Progenitor cell of endocrine pancreas (in vitro differentiated cells): ENCODE measurements around the gene CD52. TPM values are rescaled to one million over a fixed set of nuclear protein-coding genes. Genes with fewer than 3 reads are reported as not detected.

ENCODE experiments used
- DNase-seq: peaks from one replicate; pipeline ENCODE4 v3.0.0; 2021; ENCODE audit warnings: low spot score; ENCODE audit not compliant: unreplicated experiment
- H3K27ac Mint-ChIP-seq: 2 replicates; pipeline ENCODE4 v1.8.0; 2021; ENCODE audit warnings: mild to moderate bottlenecking, moderate library complexity, mixed read lengths
- H3K27me3 Mint-ChIP-seq: 2 replicates; pipeline ENCODE4 v1.8.0; 2021; ENCODE audit warnings: mixed read lengths
- H3K36me3 Mint-ChIP-seq: 2 replicates; pipeline ENCODE4 v1.8.0; 2022; ENCODE audit warnings: mixed read lengths; ENCODE audit not compliant: insufficient read depth
- H3K4me1 Mint-ChIP-seq: 2 replicates; pipeline ENCODE4 v1.8.0; 2021; ENCODE audit warnings: low read depth, mixed read lengths
- H3K4me3 Mint-ChIP-seq: 2 replicates; pipeline ENCODE4 v1.8.0; 2021; ENCODE audit warnings: low read depth, mild to moderate bottlenecking, moderate library complexity, mixed read lengths
- H3K9me3 Mint-ChIP-seq: 2 replicates; pipeline ENCODE4 v1.8.0; 2021; ENCODE audit warnings: low read depth, mixed read lengths
- total RNA-seq: library from RNA; stranded (reverse); gene quantifications from 2 replicates; pipeline ENCODE4 v1.2.1, GENCODE V29; 2021
- TF ChIP-seq, protein P1 (sequence below): fragments of 200-600 bp; sonication (generic); IDR thresholded peaks from one replicate; pipeline ENCODE4 v1.5.0; 2021; ENCODE audit warnings: antibody characterized with exemption, mild to moderate bottlenecking; ENCODE audit not compliant: unreplicated experiment

The CD52 gene
- total RNA-seq, 1 donor from 2014 or later, result 0.89 TPM

GRCh38 chr1:26357121-26357602, 39.4 kb downstream of the CD52 start:
- Mint-ChIP-seq H3K4me1 (peaks cover 32% of the 10 kb centered on the region), H3K9me3 (no peaks in the 10 kb centered on the region), H3K36me3 (no peaks in the 10 kb centered on the region), H3K4me3 (no peak overlapping the region), H3K27me3 (peaks cover 44% of the 10 kb centered on the region), H3K27ac (no peak overlapping the region)
- DNase-seq, result no peak
- TF ChIP-seq, protein P1, sequence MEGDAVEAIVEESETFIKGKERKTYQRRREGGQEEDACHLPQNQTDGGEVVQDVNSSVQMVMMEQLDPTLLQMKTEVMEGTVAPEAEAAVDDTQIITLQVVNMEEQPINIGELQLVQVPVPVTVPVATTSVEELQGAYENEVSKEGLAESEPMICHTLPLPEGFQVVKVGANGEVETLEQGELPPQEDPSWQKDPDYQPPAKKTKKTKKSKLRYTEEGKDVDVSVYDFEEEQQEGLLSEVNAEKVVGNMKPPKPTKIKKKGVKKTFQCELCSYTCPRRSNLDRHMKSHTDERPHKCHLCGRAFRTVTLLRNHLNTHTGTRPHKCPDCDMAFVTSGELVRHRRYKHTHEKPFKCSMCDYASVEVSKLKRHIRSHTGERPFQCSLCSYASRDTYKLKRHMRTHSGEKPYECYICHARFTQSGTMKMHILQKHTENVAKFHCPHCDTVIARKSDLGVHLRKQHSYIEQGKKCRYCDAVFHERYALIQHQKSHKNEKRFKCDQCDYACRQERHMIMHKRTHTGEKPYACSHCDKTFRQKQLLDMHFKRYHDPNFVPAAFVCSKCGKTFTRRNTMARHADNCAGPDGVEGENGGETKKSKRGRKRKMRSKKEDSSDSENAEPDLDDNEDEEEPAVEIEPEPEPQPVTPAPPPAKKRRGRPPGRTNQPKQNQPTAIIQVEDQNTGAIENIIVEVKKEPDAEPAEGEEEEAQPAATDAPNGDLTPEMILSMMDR, result no peak

DNA sequence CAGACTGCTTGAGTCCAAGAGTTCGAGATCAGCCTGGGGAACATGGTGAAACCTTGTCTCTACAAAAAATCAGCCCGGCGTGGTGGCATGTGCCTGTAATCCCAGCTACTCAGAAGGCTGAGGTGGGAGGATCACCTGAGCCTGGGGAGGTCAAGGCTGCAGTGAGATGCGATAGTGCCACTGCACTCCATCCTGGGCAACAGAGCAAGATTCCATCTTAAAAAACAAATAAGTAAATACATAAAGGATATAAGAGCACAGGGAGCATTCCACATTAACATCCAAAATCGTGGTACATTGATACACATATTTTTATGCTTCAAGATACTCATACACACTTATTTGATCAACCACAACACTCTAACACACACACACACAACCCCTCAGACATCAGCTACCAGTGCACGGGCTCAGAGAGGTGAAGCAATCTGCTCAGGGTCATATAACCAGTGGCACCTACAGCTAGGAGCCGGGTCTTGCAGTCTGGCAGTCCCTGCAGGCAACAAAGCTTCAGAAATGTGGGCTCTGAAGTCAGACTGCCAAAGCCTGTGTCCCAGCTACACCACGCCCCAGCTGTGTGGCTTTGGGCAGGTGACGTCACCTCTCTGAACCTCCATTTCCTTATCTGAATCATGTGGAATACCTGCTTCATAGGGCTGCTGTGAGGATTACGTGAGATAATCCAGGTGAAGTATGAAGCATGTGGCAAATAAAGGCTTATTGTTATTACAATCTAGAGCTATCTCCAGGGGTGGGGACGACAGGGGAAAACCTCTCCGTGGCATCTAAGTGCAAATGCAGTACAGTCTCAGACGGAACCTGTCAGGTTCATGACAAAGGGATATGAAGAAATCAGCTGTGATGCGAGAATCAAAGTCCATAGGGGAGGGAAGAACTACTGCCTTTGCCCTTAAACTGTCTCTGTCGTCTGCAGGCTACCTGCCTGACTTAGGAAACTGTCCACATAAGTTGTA, 40.9 kb downstream of the CD52 start:
- TF ChIP-seq, protein P1, result no peak
- H3K27ac Mint-ChIP-seq, result peak overlapping the region; percentile 29
- H3K4me3 Mint-ChIP-seq, result no peak overlapping the region
- H3K36me3 Mint-ChIP-seq, result no peaks in the 10 kb centered on the region
- peaks cover 55% of the 10 kb centered on the region for H3K27me3 Mint-ChIP-seq
- peaks cover 19% of the 10 kb centered on the region for H3K4me1 Mint-ChIP-seq
- H3K9me3 Mint-ChIP-seq, result no peaks in the 10 kb centered on the region
- no peak for DNase-seq

GRCh38 chr1:26359981-26360806, 42.4 kb downstream of the CD52 start:
- Mint-ChIP-seq H3K27ac (peak overlapping the region; percentile 49), H3K4me3 (peak overlapping the region; percentile 67), H3K9me3 (no peaks in the 10 kb centered on the region), H3K27me3 (peaks cover 67% of the 10 kb centered on the region), H3K4me1 (peaks cover 12% of the 10 kb centered on the region), H3K36me3 (no peaks in the 10 kb centered on the region)
- peak; percentile 54 for DNase-seq
- TF ChIP-seq, protein P1, result peak; percentile 4

GRCh38 chr1:26360807-26361604, 43.2 kb downstream of the CD52 start:
- Mint-ChIP-seq H3K27ac (no peak overlapping the region), H3K27me3 (peaks cover 66% of the 10 kb centered on the region), H3K4me1 (peaks cover 10% of the 10 kb centered on the region), H3K36me3 (no peaks in the 10 kb centered on the region), H3K4me3 (peak overlapping the region; percentile 67), H3K9me3 (no peaks in the 10 kb centered on the region)
- TF ChIP-seq, protein P1, result no peak
- DNase-seq, result no peak
